Endothelial cell of umbilical vein (primary cell): Measurements from ENCODE around the gene SYCE1L. TPM values are rescaled to one million over a fixed set of nuclear protein-coding genes. Genes with fewer than 3 reads are reported as not detected.
"Not testable (repeated sequence)": the region's sequence is repeated elsewhere in the genome, so short reads cannot be mapped to it uniquely, and the experiment has no call there.

Experiments used
- BruUV-seq: library from RNA; stranded (reverse); fragments of 400-500 nt; replicated peaks from 2 replicates; lab custom pipeline; 2021; lab: Mats Ljungman, UMichigan
- CTCF ChIA-PET: fragments of 300-600, 350-600 bp; sonication (Branson Sonifier 250); formaldehyde crosslinking; loops from one replicate; lab custom pipeline; 2021; ENCODE audit warnings: antibody characterized with exemption, inconsistent platforms; lab: Charles Lee
- POLR2A ChIA-PET: fragments of 300-600, 350-600 bp; sonication (Branson Sonifier 250); formaldehyde crosslinking; loops from one replicate; lab custom pipeline; 2021; ENCODE audit warnings: antibody characterized with exemption, inconsistent platforms; lab: Charles Lee
- DNase-seq: peaks from one replicate; pipeline ENCODE4 v3.0.0-alpha.2; 2011; ENCODE audit warnings: low read depth, low spot score
- FAIRE-seq: peaks from 2 replicates; lab custom pipeline; 2011; peaks lifted over from hg19 to GRCh38; lab: Jason Lieb, UNC
- H2AFZ ChIP-seq: 2 replicates; pipeline ENCODE4 v1.6.0; 2012; ENCODE audit warnings: low read depth, low read length, control low read depth, inconsistent platforms
- H3K27ac ChIP-seq: 2 replicates; pipeline ENCODE4 v1.5.1; 2011; ENCODE audit warnings: low read depth, mild to moderate bottlenecking, control low read depth, low read length, moderate library complexity; ENCODE audit not compliant: insufficient read depth
- H3K27me3 ChIP-seq, 2 experiments: 2 replicates each; pipeline versions ENCODE4 v1.6.0 to v1.6.1; 2011; ENCODE audit warnings: low read length in 2 of 2, mixed read lengths in 1 of 2; ENCODE audit not compliant: control insufficient read depth in 2 of 2, insufficient read depth in 2 of 2
- H3K36me3 ChIP-seq, 2 experiments: 2 replicates in 1 of 2; 3 replicates in 1 of 2; pipeline ENCODE4 v1.5.1; 2011; ENCODE audit warnings: low read length in 2 of 2, mild to moderate bottlenecking in 1 of 2, moderate library complexity in 1 of 2; ENCODE audit not compliant: control insufficient read depth in 2 of 2, insufficient read depth in 2 of 2; ENCODE audit errors: extremely low read depth in 1 of 2
- H3K4me1 ChIP-seq: 3 replicates; pipeline ENCODE4 v1.5.1; 2011; ENCODE audit warnings: mild to moderate bottlenecking, low read length; ENCODE audit not compliant: control insufficient read depth, insufficient read depth; ENCODE audit errors: extremely low read depth
- H3K4me2 ChIP-seq: 2 replicates; pipeline ENCODE4 v1.6.1; 2011; ENCODE audit warnings: low read length, control low read depth, mixed read lengths; ENCODE audit not compliant: insufficient read depth
- H3K4me3 ChIP-seq, 3 experiments: fragments of 200-600 bp in 1 of 3; sonication (generic), shearing (Covaris generic) in 1 of 3; replicated peaks in 1 of 3; 2 replicates each; pipeline ENCODE4 v1.5.1; 2011 to 2016; ENCODE audit warnings: control low read depth in 3 of 3, low read length in 3 of 3, mild to moderate bottlenecking in 2 of 3, inconsistent platforms in 1 of 3, low read depth in 1 of 3, moderate library complexity in 1 of 3; ENCODE audit not compliant: insufficient read depth in 1 of 3
- H3K79me2 ChIP-seq: 2 replicates; pipeline ENCODE4 v1.6.0; 2012; ENCODE audit warnings: low read length, inconsistent platforms; ENCODE audit not compliant: control insufficient read depth, insufficient read depth
- H3K9ac ChIP-seq: replicated peaks from 2 replicates; pipeline ENCODE3; 2011; ENCODE audit warnings: low read length, control low read depth; ENCODE audit not compliant: insufficient read depth; ENCODE audit errors: extremely low read depth
- H3K9me1 ChIP-seq: replicated peaks from 3 replicates; pipeline ENCODE4 v1.6.0; 2011; ENCODE audit warnings: mild to moderate bottlenecking, low read length; ENCODE audit not compliant: control insufficient read depth, insufficient read depth; ENCODE audit errors: extremely low read depth
- H3K9me3 ChIP-seq: replicated peaks from 2 replicates; pipeline ENCODE4 v1.5.1; 2012; ENCODE audit warnings: low read length, inconsistent platforms; ENCODE audit not compliant: control insufficient read depth, insufficient read depth
- H4K20me1 ChIP-seq: replicated peaks from 2 replicates; pipeline ENCODE3; 2011; ENCODE audit warnings: mild to moderate bottlenecking, low read length; ENCODE audit not compliant: control insufficient read depth, insufficient read depth; ENCODE audit errors: extremely low read depth
- EZH2 ChIP-seq: IDR thresholded peaks from 2 replicates; pipeline ENCODE4 v1.6.1; 2012; ENCODE audit warnings: borderline replicate concordance, low read depth, mild to moderate bottlenecking, moderate library complexity, low read length, inconsistent platforms; ENCODE audit not compliant: severe bottlenecking
- FOS ChIP-seq: IDR thresholded peaks from 2 replicates; pipeline ENCODE4 v1.6.1; 2011; ENCODE audit warnings: mild to moderate bottlenecking, low read length, moderate library complexity, borderline replicate concordance; ENCODE audit not compliant: insufficient read depth
- GATA2 ChIP-seq: IDR thresholded peaks from 2 replicates; pipeline ENCODE4 v1.7.0; 2011; ENCODE audit warnings: low read depth, mild to moderate bottlenecking, moderate library complexity, mixed read lengths, low read length; ENCODE audit not compliant: insufficient read length, insufficient read depth
- JUN ChIP-seq: IDR thresholded peaks from 2 replicates; pipeline ENCODE4 v1.6.1; 2011; ENCODE audit warnings: borderline replicate concordance, low read depth; ENCODE audit not compliant: insufficient read length, insufficient read depth
- MYC ChIP-seq: IDR thresholded peaks from one replicate; pipeline ENCODE4 v1.6.1; 2011; ENCODE audit warnings: mild to moderate bottlenecking, low read depth, low read length
- POLR2A ChIP-seq: IDR thresholded peaks from 2 replicates; pipeline ENCODE4 v1.6.1; 2012; ENCODE audit warnings: low read depth, mild to moderate bottlenecking, control low read depth, low read length
- POLR2AphosphoS5 ChIP-seq: IDR thresholded peaks from 2 replicates; pipeline ENCODE4 v1.6.1; 2012; ENCODE audit warnings: low read depth, mild to moderate bottlenecking, control low read depth, low read length, moderate library complexity; ENCODE audit not compliant: insufficient read depth
- dilution Hi-C: fragments of 300-500 bp; cut with MboI; formaldehyde crosslinking; loops from one replicate; pipeline ENCODE4 v1.15.0; 2019; ENCODE audit warnings: low sequenced_read_pairs; ENCODE audit not compliant: extremely low pct_ligation_motif_present
- intact Hi-C: fragments of 100-400 bp; cut with micrococcal nuclease; formaldehyde crosslinking; loops from one replicate; pipeline ENCODE4 v1.10.0; 2022
- polyA plus RNA-seq, 4 experiments: library from polyadenylated mRNA; depleted of rRNA in 3 of 4; stranded (reverse) in 3 of 4; unstranded in 1 of 4; fragments of >200 nt; gene quantifications; 2 replicates each; pipeline versions ENCODE4 v1.2.1 to v1.2.3, GENCODE V29; 2011 to 2012; ENCODE audit warnings: missing spikeins in 1 of 4
- total RNA-seq: library from RNA; stranded (reverse); gene quantifications from 2 replicates; pipeline ENCODE4 v1.2.3, GENCODE V29; 2021
- TF ChIP-seq, protein P1 (sequence below): IDR thresholded peaks from 2 replicates; pipeline ENCODE4 v1.6.1; 2011; ENCODE audit not compliant: insufficient read depth, insufficient read length
- TF ChIP-seq, protein P2 (sequence below), 2 donors: IDR thresholded peaks; 1 replicate in 1 of 2; 2 replicates in 1 of 2; pipeline ENCODE4 v1.5.1; 2011; ENCODE audit warnings: low read length in 2 of 2, mild to moderate bottlenecking in 2 of 2, moderate library complexity in 2 of 2, control low read depth in 1 of 2, inconsistent platforms in 1 of 2, low read depth in 1 of 2; ENCODE audit not compliant: insufficient read depth in 1 of 2; ENCODE audit errors: extremely low read depth in 1 of 2

SYCE1L gene
- total and polyA plus RNA-seq, 2 donors (not counting 3 experiments of a cell fraction or from before 2014, with no cell fraction given), result 6.8 to 13.7 TPM

DNA sequence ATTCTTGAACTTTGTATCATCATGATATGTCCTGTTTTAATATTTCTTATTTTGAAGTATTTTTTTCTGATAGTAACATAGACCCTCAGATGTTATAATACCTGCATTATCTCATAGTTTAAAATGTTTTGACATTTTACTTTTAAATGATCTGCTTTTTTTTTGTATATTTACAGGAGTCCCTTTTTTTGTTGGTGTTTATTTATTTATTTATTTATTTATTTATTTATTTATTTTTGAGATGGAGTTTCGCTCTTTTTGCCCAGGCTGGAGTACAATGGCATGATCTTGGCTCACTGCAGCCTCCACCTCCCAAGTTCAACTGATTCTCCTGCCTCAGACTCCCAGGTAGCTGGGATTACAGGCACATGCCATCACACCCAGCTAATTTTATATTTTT lies 12.9 kb upstream of the SYCE1L start:
- H3K9ac ChIP-seq, H3K4me1 ChIP-seq, H3K79me2 ChIP-seq, H2AFZ ChIP-seq, dilution Hi-C loops, H3K36me3 ChIP-seq, POLR2A ChIA-PET, BruUV-seq, H3K4me2 ChIP-seq, H4K20me1 ChIP-seq, DNase-seq, FAIRE-seq, H3K9me3 ChIP-seq, H3K27ac ChIP-seq, CTCF ChIA-PET, H3K4me3 ChIP-seq, H3K9me1 ChIP-seq, intact Hi-C loops: not testable (repeated sequence)
- peaks cover 2 to 11% of the 10 kb centered on the region in 2 experiments for H3K27me3 ChIP-seq

DNA sequence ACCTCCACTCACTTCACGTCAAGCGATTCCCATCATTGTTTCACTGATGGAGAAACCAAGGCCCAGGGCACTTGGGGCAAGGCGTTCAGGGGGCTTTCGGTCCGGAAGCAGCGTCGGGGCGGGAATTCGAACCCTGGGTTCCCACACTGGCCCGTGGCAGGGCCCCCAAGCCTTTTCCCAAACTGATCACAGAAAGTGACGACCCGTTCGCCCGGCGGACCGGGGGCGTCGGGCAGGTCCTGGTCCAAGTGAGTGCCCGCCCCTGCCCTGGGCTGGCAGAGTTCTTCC lies 9.1 kb upstream of the SYCE1L start:
- H2AFZ ChIP-seq, result peak overlapping the region; percentile 83
- no peaks in the 10 kb centered on the region for H3K9me3 ChIP-seq
- ChIA-PET POLR2A (no interaction called here), CTCF (no interaction called here)
- DNase-seq (no peak), FAIRE-seq (no peak)
- peaks cover 2% of the 10 kb centered on the region in 2 experiments for H3K27me3 ChIP-seq
- H3K36me3 ChIP-seq, result peaks cover 3 to 17% of the 10 kb centered on the region in 2 experiments
- dilution Hi-C loops, result no loop called here
- peak overlapping the region; percentile 42 for H3K4me2 ChIP-seq
- intact Hi-C loops, result loop anchor here (1.0 kb wide), 5 partner anchors 17 to 1542 kb away; partner anchors contain the start of gene WWOX
- peaks cover 12% of the 10 kb centered on the region for H3K4me1 ChIP-seq
- BruUV-seq, result TSS peak; percentile 87
- peak overlapping the region; percentile 57 for H3K9ac ChIP-seq
- H3K9me1 ChIP-seq, result no peaks in the 10 kb centered on the region
- peaks cover 23% of the 10 kb centered on the region for H3K79me2 ChIP-seq
- peak overlapping the region; percentile 39 to 91 (median 70) for H3K4me3 ChIP-seq
- no peaks in the 10 kb centered on the region for H4K20me1 ChIP-seq
- TF ChIP-seq GATA2, result no peak
- no peak for TF ChIP-seq JUN
- TF ChIP-seq POLR2AphosphoS5, result no peak
- TF ChIP-seq EZH2, result no peak
- TF ChIP-seq, protein P1, sequence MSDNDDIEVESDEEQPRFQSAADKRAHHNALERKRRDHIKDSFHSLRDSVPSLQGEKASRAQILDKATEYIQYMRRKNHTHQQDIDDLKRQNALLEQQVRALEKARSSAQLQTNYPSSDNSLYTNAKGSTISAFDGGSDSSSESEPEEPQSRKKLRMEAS, result no peak
- TF ChIP-seq, protein P2, sequence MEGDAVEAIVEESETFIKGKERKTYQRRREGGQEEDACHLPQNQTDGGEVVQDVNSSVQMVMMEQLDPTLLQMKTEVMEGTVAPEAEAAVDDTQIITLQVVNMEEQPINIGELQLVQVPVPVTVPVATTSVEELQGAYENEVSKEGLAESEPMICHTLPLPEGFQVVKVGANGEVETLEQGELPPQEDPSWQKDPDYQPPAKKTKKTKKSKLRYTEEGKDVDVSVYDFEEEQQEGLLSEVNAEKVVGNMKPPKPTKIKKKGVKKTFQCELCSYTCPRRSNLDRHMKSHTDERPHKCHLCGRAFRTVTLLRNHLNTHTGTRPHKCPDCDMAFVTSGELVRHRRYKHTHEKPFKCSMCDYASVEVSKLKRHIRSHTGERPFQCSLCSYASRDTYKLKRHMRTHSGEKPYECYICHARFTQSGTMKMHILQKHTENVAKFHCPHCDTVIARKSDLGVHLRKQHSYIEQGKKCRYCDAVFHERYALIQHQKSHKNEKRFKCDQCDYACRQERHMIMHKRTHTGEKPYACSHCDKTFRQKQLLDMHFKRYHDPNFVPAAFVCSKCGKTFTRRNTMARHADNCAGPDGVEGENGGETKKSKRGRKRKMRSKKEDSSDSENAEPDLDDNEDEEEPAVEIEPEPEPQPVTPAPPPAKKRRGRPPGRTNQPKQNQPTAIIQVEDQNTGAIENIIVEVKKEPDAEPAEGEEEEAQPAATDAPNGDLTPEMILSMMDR (IDR thresholded peaks at IDR 0.05; ENCODE audit: extremely low read depth in 1 of 2, insufficient read depth in 1 of 2, low read depth in 1 of 2, low read length in 2 of 2), result no peak
- no peak for TF ChIP-seq FOS
- no peak for TF ChIP-seq MYC
- no peak for TF ChIP-seq POLR2A
- H3K27ac ChIP-seq, result no peak overlapping the region
